Adrenal gland (tissue), 5 donors: ENCODE data around the gene NME7.

Source experiments
- CTCF ChIP-seq, 6 experiments: fragments of 450-650 bp in 4 of 6; fragments of 200-600 bp in 2 of 6; sonication (generic) in 1 of 6; IDR thresholded peaks; 1 replicate in 5 of 6; 2 replicates in 1 of 6; pipeline versions ENCODE4 v1.5.1 to v1.8.0; 2016 to 2021; ENCODE audit warnings: antibody characterized with exemption in 6 of 6, mild to moderate bottlenecking in 2 of 6, moderate library complexity in 1 of 6
- POLR2A ChIP-seq, 2 donors: fragments of 450-650 bp; IDR thresholded peaks; one replicate each; pipeline ENCODE4 v1.6.1; 2017; ENCODE audit warnings: antibody characterized with exemption in 2 of 2, mild to moderate bottlenecking in 2 of 2, moderate library complexity in 1 of 2
- donor health status: DM: no; HTN: no; CAD: no.

GRCh38 chr1:169112241-169112640 is 255.4 kb downstream of the NME7 start:
- peak in 1 of 2 donors; percentile 34 for TF ChIP-seq POLR2A (IDR thresholded peaks at IDR 0.05)
- TF ChIP-seq CTCF (IDR thresholded peaks at IDR 0.05): no peak
